ENCODE measurements around the gene CHAC1.
"Not testable (repeated sequence)": the region's sequence is repeated elsewhere in the genome, so short reads cannot be mapped to it uniquely, and the experiment has no call there.

The CHAC1 gene

DNA sequence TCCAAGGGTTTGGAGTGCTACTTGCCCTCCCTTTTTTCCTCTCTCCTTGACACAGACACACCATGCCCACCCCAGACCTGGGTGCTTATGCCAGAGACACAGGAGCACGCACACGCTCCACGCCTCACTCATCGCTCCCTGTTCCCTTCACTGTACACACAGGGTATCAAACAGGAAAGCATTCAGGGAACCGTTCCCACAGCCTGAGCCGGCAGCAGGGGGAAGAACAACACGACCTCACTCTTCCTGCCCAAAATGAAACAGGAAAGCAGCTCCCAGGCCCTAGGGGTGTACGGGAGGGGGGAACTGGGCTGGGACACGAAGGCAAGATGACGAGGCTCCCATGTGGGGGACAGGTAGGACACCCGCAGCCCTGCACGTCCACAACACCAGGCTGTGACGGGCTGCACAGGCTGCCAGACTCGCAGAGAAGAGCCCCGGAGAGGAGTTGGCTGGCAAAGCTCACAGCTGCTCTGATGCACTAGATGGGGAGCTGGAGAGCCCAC is 12.9 kb upstream of the CHAC1 start:
- DNase-seq, result no peak

DNA sequence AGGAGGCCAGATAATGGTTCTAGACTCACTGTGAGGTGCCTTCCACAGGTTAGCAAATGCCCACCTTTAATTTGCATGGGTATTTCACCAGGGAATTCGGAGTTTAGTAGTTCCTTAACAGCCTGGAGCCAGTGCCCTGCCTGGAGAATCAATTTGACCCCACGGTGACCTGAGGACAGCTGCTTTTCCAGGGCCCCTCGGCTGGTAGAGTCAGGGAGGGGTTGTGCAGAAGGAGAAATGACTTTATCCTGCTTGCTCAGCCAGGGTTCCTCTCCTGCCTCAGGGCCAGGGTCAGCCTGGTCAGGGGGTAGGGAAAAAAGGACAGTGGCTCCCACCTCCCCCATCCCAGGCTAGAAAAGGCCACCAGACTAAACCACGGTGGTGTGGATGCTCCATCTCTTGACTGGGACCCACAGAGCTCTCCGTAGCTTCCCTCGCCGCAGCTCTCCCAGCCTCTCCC is 12.2 kb upstream of the CHAC1 start:
- no peak for DNase-seq

DNA sequence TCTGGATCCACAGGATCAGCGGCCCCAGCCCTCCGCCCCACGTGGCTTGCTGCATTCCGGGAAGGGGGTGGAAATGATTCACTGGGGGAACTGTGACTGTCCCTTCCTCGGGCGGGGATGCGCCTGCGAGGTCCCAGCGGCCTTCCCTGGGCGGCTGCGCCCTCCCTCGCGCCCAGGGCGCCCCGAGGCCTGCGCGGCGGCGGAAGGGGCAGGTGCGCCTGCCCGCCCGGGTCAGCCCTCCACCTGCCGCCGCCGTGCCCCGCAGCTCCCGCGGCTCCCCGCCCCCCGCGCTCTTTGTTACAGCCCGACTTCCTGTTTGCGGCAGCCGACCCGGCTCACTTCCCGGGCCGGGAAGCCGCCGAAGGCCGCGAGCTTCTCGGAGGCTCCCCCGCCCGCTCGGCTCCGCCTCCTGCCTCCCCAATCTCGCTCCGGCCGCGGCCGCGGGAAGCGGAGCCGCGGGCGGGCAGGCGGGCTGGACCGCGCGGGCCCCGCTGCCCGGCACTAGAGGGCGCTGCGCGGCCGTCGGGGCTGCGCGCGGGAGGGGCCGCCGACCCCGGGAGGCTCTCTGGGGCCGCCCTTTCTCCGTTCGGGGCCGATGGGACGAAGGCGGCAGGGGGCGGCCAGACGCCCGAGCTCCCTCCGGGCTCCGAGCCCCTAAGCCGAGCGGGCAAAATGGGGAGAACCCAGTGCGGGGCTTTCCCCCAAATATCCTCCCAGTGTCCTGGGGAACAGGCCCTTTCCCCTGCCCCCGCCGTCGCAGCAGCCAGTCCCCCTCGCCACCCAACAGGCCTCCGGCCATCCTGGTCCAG is 11.5 kb upstream of the CHAC1 start:
- no peak for DNase-seq

DNA sequence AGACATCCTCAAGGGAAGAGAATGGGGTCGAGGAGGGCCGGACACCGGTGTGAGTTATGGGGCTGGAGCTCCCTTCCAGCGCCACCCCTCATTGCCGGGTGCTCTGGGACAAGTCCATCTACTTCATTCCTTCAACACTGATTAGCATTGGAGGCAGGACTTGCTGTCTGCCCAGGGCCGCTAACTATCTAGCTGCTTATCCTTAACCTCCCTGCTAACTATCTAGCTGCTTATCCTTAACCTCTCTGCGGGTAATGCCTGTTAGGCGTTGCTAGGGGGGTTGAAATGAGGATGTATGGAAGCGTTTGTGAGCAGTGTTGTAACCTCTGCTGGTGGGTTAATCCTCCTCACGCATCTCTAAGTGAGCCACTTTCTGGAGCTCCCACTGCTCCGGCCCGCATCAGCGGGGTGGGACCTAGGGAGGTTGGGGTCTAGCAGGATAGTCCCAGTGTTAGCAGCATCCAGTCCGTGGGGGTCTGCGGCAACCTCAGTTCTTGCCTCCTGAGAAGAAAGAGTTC is 10.9 kb upstream of the CHAC1 start:
- no peak for DNase-seq

DNA sequence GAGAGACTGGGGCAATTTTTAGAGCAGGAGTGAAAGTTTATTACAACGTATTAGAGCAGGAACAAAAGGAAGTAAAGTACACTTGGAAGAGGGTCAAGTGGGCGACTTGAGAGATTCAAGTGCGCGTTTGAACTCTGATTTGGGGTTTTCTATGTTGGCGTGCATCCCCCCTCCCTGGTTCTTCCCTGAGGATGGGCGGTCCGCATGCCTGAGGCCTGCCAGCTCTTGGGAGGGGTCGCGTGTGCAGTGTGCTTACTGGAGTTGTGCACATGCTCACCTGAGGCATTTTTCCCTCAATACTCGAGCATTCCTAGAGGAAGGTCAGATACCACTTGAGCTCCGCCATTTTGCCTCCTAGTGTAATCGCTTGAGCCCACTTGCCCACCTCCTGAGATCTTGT is 10.4 kb upstream of the CHAC1 start:
- DNase-seq, result no peak

DNA sequence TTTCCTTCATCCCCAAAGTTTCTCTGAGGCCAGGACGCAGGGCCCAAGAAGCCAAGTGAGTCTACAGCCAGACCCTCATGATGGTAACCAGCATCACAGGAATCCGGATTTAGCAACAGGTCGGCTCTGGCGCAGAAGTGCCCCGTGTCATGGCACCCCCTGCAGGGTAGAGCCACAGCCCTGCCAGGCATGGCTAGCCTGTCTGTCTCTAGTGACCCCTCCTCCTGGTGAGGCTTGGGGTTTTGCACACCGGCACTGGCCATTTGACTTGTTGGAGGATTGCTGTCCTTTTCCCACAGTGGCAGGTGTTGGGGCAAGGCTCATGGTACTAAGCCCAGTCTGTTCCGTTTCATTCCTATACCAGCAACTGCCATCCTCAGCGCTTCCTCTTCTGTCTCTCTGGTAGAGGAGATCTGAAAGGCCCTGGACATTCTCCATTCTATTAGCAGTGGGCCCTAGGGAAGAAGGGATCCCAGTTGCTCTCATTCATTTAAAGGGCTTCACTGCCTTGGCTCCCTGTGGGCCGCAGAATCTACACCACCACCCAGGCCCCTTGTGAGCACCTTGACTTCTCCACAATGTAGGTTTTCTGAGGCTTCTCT is 9.4 kb upstream of the CHAC1 start:
- DNase-seq, result no peak

DNA sequence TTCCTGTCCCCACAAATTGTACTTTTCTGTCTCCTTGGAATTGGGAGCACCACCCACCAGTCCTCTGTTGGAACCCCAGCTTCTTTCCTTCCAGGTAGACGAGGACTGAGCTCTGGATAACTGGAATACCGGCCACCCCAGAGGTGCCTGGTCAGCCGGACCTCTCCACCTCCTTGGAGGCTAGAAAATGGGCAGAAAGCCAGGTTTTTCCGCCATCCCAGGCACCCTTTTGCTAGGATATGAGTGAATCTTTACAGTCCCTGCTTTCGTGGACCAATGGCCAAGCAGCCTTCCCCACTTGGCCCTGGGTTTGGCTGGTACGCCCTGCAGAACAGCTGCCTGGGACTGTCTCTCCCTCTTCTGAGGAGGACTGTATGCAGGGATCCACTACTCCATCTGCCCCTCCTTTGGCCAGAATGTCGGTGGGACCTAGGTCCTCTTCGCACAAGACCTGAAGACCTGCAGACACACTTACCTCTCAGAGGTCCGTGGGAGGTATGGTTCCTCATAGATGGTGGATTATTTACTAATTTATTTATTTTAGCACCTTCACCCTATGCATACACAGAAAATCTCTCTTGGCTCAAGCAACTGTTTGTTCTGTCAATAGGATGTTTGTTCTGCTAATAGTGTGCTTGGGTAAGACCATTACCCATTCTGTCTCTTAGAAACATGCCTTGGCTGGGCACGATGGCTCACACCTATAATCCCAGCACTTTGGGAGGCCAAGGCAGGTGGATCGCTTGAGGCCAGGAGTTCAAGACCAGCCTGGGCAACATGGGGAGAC is 8.6 kb upstream of the CHAC1 start:
- no peak for DNase-seq

DNA sequence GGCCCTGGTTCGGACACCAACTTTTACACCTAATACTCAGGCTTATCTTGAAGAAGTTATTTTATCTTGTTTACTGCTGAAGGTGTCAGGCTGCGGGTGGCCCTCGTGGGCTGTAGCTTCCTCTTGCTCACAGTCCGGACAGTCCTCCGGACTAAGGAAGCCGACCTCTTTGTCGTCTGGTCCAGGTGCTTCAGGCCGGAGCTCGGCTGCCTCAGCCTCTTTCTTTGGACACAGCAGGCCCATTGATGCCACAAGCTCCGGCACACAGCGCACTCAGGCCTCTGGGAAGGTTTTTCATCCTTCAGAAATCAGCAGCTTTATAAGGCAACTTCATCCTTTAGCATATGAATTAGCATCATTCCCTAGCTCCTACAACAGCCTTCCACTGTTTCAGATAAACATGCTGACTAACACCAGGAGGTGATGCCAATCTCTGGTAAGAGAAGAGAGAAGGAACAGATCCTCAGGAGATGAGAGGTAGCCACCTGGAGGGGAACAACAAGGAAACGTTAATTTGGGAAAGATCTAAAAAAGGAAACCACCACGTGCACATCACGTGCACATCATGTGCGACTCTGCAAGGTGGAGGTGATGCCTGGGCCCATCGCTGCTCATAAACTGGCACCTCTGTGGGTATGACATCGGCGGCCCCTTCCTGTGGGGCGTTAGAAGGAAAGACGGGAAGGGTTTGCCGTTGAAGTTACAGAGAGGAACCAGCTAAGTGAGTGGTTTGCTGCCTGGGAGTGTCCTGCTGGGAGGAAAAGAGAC is 4.4 kb upstream of the CHAC1 start:
- DNase-seq, result no peak

DNA sequence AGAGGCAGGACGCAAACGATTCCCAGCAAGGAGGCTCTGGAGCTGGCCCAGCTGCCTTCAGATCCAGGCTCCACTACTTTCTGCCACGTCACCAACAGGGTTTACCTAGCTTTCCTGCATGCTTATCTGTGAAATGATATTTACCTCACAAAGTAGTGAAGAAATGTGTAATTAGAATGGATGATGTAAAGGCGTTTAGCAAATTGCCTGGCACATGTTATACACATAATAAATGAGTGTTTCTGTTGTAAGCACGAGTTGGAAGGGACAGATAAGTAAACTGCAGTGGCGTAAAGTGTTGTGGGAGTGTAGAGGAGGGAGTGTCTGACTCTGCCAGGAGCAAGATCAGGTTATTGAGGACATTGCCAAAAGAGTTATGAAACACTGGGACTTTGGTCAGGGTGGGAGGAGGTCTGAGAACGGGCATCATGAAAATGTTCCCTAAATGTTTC is 3.5 kb upstream of the CHAC1 start:
- no peak for DNase-seq

DNA sequence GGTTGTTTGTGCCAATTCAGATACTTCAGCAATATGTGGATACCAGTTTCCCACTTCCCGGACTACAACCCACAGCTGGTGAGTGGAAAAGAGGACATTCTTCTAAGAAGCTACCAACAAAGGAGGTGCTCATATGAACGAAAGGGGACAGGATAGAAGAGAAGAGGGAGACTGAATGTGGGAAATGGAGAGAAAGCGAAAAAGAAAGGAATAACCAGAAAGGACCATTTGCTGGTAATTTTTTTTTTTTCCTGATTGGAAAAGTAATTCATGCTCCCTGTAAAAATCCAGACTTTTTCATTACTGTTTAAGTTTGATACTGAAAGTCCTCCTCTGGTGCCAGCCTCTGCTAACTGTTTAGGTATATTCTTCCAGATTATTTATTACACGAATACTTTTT is 1.5 kb upstream of the CHAC1 start:
- DNase-seq, result no peak

DNA sequence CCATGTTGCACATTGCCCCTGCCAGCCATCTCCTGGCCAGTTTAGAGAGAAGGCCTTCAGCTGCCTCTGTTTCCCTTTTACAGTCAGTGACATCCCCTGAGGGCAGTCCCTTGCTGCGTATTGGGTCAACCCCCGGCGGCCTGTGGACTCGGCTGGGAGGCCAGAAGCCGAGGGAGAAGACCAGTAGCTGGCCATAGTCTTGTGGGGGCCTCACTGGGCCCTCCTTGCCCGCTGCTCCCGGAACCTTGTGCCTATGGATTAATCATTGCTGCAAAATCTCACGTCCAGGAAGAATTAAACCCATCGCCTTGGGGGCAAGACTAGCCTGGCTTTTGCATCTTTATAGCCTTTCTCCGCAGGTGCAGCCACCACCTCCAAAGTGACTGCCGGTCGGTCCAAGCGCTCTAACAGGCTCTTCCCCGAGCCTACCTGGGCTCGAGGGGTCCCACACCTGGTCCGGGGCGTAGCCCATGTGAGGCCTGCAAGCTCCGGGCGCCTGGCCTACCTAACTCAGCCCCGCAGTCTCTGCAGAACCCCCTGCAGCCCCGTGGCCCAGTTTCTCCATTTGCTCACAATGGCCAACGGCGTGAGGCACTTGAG is 870 bp upstream of the CHAC1 start:
- no peak for DNase-seq

DNA sequence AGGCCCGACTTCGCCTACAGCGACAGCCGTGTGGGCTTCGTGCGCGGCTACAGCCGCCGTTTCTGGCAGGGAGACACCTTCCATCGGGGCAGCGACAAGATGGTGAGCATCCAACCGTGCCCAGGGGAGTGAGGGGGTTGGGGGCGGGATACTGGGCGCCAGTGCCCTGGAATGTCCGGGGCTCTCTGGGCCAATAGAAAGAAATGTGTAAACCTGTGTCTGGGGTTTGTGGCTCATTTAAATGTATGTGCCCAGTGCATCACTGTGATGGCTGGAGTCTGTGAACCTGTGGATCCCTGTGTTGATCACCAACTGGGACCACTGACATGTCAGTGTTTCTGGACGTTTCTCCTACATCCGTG is 423 bp downstream of the CHAC1 start:
- DNase-seq, result no peak

DNA sequence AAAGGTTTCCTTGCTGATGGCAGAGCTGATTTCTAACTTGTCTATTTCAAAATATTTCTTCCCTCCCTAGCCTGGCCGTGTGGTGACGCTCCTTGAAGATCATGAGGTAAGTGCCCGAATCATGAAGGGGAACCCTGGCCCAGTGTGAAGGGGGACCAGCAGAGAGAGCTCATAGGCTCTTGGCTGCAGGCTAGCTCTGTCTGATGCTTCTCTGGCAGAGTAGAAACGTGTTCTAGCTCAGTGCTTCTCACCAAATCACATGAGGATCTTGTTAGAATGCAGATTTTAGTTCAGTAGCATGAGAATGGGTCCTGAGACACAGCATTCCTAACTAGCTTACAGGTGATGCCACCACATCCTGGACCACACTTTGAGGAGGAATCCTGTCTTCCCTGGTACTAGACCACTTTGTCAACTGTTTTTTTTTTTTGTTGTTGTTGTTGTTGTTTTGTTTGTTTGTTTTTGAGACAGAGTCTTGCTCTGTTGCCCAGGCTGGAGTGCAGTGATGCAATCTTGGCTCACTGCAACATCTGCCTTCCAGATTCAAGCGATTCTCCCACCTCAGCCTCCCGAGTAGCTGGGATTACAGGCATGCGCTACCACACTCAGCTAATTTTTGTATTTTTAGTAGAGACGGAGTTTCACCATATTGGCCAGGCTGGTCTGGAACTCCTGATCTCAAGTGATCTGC is 1.0 kb downstream of the CHAC1 start:
- not testable (repeated sequence) for DNase-seq

DNA sequence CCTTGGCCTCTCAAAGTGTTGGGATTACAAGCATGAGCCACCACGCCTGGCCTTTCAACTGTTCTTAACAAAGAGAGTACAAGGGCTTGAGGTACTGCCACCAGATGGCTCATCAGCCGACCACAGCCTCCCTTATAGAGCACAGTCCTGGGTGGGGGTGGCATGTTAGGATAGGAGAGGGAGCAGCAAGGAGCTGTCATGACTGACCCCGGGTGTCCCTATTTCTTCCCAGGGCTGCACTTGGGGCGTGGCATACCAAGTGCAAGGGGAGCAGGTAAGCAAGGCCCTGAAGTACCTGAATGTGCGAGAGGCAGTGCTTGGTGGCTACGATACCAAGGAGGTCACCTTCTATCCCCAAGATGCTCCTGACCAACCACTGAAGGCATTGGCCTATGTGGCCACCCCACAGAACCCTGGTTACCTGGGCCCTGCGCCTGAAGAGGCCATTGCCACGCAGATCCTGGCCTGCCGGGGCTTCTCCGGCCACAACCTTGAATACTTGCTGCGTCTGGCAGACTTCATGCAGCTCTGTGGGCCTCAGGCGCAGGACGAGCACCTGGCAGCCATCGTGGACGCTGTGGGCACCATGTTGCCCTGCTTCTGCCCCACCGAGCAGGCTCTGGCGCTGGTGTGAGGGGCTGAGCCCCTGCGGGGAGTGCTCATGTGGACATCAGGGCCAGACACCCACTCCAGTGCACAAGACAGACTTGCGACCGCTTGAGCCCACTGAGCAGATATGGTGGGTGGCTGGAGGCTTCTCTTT is 2.1 kb downstream of the CHAC1 start:
- no peak for DNase-seq

DNA sequence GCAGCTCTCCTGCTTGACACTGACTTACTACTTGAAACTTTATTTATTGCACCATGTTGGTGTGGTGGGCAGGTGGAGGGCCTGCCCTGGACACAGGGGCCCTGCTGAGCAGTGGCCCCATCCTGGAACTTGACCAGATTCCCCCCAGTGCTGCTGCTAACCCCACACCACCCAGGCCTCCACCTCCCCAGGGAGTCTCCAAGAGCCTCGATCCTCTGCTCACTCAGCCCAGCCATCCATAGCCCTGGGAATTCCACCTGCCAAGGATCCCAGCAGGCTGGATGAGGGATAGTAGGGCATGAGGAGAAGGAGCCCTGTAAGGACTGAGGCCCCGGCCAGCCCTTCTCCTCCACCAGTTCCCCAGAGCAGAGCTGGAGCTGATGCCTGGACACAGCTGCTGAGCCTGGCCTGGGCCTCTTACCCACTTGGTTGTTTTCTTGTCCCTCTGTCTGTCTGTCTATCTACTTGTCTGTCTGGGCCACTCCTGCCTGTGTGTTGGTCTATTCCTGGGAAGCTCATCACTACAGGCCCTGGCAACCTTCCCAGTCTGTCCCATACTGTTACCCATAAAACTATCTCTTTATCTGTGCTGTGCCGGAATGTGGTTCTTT is 2.8 kb downstream of the CHAC1 start:
- no peak for DNase-seq

DNA sequence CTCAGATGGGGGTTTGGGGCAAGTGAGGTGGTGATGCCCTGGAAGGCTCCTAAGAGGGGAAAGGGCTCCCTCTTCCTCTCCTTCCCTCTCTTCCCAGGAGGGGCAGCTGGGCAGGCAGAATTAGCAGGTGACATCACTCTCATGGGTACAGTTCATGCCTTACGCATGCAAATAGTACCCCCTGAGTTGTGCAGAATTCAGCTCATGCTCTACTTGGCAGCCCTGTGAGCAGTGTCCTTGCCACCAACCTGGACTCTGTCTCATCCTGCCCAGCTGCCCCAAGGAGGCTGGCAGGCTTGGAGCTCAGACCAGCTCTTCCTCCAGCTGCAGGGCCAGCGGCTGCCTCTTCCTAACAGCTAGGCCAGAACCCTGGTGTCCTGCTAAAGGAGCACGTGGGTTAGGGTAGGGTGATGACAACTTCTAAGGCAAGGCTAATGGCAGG is 3.3 kb downstream of the CHAC1 start:
- DNase-seq, result no peak

DNA sequence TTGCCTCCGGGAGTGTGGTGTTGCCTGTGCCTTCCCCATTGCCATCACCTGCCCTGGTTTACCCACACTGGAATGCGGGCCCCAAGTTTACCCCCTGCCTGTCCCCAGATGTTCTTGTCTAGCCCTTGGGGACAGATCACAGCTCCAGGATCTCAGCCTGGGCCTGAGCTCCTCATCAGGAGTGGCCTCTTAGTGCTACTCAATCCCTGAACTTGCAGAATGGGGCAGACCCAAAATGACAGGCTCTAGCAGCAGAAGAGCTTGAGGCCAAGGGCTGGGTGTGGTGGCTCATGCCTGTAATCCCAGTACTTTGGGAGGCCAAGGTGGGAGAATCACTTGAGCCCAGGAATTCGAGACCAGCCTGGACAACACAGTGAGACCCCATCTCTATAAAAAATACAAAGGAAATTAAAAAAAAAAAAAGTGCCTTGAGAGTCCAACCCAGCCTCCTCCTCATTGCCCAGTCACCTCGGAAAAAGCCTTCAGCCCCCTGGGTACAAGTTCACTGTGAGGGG is 3.8 kb downstream of the CHAC1 start:
- DNase-seq, result no peak

DNA sequence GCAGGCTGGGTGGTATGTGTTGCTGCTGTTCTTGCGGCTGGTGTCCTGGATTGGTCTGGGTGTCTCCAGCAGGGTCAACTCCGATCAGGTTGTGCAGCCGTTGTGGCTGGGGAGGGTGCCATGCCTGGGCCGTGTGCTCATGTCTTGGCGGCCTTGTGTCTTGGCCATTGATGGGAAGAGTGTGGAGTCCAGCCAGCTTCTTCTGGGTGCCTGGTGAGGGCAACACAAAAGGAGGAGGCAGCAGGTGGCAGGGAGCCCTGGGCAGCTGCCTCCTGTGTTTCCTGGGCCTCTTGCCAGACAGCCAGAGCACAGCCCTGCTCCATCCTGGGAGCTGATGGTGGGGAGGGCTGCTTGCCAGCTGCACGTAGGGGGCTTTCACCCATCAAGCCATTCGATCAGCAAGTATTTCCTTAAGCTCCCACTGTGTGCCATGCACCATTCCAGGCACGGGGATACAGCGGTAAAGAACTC is 4.3 kb downstream of the CHAC1 start:
- no peak for DNase-seq

DNA sequence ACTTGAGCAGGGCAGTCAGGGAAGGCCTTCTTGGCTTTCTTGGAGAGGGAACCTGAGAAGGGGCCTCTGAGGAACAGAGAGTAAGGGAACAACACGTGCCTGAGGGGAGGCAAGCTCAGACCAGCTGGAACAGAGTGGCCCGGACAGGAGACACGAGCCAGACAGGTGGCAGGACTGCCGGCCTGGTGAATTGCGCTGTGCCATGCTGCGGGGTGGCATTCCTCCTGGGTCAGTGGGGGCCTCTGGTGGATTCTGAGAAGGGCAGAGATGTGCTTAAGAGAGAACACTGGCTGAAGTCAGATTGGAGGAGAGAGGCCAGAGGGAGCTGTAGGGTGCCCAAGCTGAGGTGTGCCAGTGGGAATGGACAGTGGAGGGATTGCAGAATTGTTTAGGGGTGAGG is 4.9 kb downstream of the CHAC1 start:
- no peak for DNase-seq

DNA sequence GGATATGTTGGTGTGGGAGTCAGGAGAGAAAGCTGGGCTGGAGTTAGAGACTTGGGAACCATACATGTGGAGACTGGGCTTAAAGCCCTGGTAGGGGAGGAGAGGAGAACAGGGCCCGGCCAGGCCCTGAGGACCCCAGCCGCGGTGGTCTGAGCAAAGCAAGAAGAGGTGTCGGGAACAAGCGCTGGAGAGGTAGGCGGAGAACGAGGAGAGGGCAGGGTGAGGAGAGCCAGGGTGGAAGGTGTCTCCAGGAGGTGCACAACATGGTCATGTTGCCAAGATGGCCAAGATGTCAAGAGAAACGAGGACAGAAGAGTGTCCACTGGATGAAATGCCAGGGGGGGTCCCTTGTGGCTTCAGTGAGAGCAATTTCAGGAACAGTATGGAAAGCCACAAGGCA is 5.5 kb downstream of the CHAC1 start:
- no peak for DNase-seq

Measured in NCI-H187 treated with DMSO at 0.1 percent for 48 hours (cell line).